HG02981 (cell line): ENCODE measurements around the gene SIAE.

Experiments
- ATAC-seq: cut with Tn5 transposase; IDR thresholded peaks from one replicate; pipeline ENCODE4 v1.9.1; 2021; ENCODE audit warnings: mild to moderate bottlenecking, moderate library complexity; ENCODE audit not compliant: unreplicated experiment

The SIAE gene

DNA sequence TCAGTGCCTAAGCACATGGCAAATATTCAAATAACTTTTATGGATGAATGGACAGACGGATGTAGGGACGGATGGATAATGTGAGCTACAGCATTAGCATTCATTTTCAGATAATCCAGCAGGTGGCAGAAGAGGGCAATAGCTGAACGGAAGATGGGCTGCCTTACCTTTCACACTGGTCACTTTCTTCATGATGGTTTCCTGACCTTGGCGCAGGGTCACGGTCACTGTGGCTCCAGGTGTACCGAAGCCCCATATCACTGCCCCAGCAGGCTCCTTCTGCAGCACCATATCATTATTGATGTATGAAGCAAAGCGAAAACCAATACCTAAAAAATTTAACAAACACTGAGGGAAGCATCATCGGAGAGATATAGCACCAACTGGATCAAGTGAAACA, 4.3 kb downstream of the SIAE start:
- ATAC-seq = peak; percentile 26

DNA sequence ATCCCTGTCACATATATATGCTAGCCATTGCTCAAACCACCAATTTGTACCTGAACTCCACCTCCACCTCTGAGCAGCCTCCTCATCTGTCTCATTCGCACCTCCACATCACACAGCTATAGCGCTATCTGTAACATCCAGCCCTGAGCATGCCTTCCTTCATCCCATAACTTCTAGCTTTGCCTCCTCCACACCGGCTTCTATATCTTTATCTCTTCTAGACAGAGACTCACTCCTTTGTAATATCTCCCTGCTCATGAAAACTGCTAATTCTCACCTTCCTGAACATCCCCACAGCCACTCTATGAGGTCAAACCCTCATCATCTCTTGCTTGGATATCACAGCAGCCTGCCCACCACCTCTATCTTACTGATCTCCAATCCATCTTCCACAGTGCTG, 5.9 kb downstream of the SIAE start:
- ATAC-seq = no peak

DNA sequence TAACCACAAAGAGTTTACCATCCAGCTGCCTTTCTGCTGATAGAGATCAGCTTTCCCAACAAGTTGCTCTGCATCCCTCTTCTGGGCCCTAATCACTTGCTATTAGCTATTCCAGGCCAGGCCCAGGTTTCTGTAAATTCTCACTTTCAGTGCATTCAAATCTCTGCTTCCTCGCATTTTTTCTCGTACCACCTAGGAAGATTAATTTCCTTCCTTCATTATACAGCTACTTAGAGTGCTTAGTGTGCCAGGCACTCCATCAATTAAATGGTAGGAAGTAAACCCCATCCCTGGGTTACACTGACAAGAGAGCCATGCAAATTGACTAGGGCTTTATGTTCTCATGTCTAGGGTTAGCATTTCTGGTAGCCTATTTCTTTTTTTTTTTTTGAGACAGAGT, 9.7 kb downstream of the SIAE start:
- no peak for ATAC-seq

DNA sequence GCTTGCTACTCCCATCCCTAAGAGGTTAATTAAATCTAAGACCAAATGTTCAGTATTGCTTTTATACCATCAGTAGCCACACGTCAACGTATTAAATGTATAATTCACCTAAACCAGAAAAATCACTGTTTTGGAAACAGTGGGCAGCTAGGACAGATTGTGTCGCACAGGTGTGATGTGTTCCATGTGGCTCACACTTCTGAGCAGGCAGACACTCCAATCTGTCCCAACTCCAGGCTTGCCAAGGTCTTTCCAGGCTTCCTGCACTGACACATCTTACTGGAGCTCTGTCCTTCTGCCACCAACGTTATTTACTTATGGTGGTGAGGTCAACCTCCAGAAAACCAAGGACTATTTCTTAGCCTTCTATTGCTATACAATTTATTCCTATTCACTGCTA, 11.4 kb downstream of the SIAE start:
- no peak for ATAC-seq

DNA sequence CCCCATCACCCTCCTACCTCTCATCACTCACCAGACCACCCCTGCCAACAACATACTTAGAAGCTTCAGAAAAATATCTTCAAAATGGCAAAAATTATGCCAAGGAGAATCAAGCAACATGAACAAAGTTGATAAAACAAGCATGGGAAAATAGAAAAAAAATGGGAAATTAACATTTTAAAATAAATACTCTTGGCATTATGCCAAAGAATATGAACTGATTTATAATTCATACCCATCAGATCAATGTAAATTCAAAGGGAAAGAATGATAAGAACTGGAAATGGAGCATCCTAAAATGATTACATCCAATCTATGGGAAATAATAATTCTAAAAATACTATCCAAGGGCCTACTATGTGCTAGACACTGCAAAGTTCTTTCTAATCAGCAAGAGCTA, 12.0 kb downstream of the SIAE start:
- no peak for ATAC-seq

DNA sequence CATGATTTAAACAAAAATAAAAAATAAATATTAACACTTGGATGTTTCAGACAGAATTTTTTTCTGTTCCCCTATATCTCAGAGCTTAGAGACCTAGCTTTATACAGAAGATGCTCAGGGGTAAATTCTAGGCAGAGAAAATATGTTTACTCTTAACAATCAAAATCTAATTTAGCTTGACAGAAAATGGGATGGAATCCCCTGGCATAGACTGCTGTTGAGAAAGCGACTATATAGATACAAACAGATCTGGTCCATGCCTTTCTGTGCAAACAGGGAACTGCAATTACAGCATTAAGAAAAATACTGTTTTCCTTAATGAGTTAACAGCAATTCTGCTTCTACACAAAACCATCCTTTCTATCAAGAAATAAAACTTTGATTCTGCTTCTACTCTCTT, 14.6 kb downstream of the SIAE start:
- ATAC-seq = no peak

DNA sequence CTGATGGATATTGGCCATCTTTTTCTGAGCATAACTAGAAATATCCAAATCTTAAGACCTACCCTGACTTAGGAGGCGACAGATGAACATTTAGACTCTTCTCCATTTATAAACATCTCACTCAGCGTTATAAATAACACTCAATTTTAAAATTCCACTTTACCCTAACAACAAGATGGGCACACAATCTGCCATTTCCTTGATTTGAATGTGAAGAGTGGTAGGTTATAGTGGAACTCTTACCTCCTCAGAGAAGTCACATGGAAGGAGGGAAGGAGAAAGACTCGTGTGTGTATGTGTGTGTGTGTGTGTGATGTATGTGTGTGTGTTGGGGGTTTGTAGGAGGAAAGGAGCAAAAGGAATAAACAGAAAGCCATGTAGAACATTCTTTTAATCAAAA, 15.0 kb downstream of the SIAE start:
- ATAC-seq = no peak

DNA sequence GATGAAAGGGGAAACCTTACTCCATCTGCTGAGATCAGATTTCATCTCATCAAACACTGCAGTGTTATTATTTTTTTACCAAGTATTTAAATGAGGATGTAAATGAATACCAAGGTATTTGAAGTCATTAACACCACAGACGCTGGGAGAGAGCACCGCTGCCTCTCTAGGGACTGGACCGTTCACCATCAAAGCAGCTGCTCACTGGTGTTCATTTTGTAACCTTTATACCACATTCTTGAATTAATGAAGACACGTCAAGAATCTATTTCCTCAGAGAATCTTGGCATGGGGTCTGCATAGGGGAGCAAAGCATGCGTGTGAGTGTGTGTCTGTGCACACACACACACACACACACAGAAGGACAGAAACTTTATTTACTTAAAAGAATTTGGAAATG, 15.6 kb downstream of the SIAE start:
- no peak for ATAC-seq

DNA sequence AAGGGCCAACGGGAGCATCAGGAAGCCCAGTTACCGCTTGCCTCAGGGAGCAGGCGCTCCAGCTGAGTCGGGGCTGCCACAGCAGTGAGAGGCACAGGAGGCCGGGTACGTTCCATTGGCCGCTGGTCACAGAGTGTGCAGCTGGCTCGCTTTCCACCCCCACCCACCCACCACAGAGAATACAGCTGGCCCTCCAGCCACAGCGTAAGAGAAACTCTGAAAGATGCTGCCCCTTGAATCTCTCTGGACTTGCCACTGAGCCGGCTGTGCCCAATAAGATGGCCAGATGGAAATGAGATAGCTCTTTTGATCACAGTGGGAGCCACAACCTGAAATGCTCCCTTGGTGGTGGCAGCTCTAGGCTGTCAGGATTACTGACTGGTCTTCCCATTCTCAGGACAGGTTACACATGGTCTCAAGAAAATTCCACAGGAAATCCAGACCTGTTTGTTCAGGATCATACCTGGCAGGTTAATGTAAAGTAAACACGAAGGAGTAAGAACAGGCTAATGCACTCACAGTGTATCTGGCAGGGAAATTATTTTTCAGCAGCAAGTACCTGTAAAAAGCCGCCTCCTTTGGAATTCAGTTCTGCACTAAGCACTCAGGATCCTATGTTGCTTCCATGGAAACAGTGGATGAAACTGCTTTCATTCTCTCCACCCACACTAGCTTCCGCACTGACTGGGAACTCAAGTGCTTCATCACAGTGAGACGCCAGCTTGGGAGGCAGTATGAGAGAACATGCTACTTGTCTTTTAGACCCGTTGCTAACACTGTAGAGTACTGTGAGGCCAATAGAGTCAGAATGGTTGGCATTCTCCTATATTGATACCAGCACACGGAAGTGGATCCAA, 16.5 kb downstream of the SIAE start:
- no peak for ATAC-seq

DNA sequence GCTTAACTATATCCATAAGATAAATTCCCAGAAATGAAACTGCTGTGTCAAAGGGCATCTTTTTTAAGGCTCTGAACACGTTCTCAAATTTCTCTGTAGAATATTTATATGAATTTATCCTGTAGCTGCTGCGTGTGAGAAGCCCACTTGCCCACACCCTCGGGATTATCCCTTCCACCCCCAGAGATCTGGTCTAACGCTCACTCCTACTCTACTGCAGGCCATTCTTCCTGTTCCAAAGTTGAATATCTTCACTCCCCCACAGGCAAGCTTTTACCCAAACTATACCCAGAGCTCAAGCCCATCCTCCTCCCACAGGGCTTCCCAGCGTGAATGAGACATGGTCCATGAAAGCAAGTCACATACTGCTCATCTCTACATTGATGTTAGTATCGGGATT, 24.9 kb downstream of the SIAE start:
- ATAC-seq = no peak

DNA sequence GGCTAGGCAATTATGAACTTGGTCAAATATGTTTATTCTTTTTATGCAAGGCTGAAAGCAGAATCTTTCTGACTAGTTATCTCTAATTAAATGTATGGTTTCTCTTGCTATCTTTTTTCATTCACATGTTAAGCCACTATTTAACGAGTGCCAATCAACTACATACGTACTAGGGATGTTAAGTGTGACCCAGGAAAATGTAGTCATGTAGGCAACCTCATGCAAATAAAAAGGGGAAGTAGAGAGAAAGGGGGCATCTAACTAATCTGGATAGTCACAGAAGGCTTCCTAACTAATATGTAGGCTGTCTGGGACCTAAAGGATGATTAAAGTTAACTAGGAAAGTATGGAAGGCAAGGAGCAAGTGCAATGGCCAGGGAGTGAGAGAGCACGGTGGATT, 27.4 kb downstream of the SIAE start:
- ATAC-seq = peak; percentile 62

DNA sequence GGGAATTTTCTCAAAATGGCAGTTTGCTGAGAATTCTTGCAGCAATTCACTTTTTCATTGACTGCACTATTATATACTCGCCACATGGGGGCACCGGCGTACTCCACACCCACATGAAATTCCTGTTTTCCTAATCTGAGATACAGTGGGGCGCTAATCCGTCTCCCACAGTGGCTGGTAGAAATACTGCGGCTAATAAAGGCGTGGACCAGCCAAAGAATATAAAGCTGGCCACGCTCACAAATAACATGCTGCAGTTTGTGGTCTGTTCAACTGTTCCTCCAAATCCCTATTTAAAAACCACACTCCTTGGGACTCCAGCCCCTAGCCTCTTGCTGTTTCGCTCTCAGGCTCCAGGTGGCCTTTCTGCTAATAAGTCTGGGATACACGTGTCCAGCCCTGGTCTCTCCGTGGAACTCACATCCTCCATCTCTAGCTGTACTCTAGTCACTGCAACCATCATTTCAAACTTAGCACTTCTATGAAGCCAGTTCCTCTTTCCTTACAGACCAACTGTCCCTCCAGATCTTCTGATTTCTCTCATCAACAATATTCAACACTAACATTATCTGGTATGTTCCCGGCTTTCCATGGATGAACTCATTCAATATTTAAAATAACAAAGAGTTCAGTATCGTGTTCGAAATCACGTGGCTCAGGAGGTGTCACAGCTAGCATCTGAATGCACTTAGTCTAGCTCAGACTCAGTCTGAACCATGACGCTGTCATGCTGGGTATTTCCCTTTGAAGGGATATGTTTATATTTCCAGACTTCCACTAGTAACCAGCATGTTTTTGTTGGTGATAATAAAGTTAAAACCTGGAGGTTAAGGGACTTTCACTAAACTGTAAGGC, 28.9 kb downstream of the SIAE start:
- ATAC-seq = peak; percentile 42

DNA sequence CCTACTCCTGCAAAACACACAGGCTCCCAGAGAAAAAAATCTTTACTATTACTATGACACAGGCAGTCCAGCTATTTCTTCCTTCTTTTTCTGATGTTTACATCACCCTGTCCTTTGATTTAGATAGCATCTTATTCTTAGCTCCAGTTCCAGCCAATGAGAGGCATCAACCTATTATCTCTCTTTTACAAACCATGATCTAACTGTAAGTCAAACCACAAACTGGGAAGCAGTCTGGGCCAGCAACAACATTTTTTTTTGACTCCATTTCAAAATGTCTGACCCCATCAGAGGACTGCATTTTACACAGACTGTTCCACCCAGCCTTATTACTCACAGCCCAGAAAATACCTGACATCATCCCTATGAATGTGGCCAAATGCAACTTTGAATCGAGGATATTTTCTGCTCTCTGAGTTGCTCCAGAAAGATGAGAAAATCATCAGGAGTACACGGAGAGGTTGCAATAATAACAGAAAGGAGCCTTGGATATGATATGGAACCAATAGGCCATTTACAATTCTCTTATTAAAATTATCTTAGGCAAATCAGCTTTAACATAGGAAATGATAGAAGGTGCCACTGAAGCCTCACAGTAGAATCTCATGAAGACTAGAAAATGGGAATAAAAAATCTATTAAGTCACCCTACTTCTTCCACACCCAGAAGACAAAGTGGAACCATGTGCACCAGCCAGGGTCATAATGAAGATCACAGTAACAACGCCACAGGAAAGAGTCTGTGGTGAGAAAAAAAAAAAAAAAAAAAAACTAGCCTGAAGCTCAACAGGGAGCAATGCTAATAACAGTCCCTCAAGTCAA, 29.7 kb downstream of the SIAE start:
- no peak for ATAC-seq

DNA sequence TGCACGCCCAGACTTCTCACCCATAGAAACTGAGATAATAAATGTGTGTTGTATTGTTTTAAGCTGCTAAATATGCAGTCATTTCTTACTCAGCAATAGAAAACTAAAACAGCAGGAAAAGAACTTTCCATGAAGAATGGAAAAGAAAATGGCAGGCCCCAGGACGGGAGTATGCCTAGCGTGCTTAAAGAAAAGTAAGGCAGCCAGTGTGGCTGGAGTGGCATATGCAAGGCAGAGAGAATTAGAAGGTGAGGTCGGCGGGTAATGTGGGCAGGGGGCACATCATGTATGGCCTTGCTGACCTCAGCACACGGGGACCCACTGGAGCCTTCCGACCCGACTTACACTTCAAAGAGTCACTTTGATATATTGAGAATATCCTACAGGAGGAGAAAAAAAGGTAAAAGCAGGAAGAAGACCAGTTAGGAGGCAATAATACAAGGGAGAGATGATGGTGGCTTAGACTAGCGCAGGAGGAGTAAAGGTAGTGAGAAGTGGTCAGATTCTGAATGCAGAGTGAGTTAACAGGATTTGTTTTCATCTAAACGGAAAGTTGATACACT, 30.4 kb downstream of the SIAE start:
- no peak for ATAC-seq

DNA sequence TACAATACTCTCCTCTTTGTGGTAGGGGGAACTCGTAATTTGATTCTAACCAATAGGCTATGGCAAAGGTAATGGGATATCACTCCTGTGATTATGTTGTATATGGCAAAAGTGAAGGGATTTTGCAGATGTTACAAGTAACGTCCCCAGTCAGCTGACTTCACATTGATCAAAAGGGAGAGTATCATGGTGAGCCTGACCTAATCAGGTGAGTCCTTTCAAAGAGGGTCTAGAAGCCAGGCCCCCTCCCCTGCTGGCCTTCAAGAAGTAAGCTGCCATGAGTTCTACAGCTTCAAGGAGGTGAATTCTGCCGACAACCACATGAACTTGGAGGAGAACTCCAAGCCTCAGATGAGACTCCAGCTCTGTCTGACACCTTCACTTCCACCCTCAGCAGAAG, 30.9 kb downstream of the SIAE start:
- ATAC-seq = no peak

DNA sequence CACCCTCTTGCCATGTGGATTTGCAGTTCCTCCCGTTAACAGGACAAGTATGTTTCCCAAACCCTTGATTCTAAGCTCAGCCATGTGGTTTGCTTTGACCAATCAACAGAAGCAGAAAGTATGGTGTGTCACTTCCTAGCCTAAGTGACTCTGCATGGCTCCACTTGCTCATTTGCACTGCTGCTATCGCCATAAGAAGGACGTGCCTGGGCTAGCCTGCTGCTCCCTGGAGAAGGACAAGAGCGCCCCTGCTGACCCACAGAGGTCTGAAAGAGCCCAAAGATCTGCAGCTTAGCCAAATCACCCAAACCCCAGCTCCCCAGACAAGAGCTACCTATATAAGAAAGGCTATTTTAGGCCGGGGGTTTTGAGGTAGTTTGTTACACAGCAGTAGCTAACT, 32.9 kb downstream of the SIAE start:
- no peak for ATAC-seq

DNA sequence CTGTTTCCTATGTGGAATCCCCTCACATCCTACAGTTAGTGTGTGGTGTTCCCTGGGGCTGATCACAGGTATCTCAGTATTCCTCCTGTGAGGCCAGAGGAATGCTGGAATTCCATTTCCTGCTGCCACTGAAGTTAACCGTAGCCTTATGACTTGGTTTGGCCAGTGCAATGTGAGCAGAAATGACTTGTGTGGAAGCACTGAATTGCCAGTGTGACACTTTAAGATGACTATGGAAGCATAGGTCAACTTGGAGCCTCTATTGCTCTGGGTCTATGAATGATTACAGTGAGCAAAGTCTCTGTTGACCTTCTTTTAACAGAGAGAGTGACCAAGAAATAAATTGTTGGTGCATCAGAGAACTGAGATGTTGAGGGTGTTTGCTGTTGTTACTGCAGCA, 34.4 kb downstream of the SIAE start:
- no peak for ATAC-seq

DNA sequence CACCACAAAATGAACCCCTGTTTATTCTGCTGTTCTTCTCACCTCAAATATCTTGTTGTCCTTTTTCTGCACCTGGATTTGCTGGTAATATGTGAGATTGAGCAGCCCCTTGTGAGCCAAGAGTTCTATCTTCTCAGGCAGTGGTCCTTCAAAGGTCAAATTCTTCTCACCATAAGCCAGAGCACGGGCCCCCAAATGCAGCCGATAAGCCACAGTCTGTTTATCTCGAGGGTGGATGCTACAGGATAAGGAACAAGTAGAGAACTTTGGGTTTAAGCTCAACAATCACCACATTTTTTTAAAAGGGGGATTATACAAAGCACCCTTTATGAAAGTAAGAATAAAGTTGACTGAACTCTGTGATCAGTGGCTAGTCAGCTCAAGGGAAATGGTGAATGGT, 35.0 kb downstream of the SIAE start:
- ATAC-seq = no peak

DNA sequence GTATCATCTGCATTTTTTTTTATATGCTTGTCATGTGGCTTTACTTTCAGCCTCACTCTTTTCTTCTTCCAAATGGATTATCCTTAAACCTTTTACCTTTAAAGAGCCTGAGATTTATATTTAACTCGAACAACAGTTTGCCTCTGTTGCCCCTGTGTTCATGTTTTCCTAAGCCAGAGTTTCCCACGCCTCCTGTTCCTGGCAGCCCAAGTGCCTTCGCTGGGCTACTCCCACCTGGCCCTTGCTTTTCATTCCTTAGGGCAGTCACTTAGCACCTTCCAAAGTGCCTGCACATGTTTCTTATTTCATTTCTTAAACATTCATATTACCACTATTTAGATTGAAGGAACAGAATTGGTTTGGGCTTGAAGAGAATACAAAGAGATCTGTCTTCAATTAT, 37.6 kb downstream of the SIAE start:
- ATAC-seq = no peak

DNA sequence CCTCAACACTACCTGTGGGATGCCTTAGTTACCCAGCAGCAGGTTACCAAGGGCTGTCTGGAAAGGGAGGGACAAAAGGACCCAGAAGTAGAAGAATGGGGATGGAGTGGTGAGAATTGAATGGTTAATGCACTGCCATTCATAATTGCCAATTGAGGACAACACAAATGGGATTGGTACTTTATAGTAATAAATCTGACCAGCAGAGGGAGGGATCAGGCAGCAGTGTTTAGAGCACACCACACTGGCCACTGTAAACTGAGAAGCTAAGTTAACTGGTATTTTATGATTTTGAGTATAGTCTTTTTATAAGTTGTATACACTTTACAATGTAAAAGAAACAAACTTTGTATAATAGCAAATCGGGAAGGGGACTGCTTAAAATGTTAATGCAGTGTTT, 40.2 kb downstream of the SIAE start:
- no peak for ATAC-seq

DNA sequence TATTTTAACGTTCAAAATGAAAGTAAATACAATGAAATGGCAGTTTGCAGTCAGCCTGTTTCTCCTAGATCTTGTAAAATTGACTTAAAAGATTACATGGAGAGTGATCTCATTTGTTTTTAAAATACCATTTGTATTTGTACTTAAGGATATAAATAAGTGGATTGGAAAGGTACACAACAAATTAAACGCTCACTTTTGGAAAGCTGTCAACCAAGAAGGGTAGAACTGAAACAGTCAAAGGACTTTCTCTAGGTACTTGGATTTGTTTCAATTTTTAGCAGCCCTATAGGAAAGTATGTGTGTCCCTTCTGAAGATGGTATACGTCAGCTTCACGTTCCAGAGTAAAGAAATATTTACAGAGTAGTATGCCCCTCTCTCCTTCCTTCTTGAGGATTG, 43.6 kb downstream of the SIAE start:
- no peak for ATAC-seq
